Ovary (tissue), 9 donors: ENCODE measurements around the gene SERPINB7. TPM values are rescaled to one million over a fixed set of nuclear protein-coding genes. Genes with fewer than 3 reads are reported as not detected.

Experiments
- DNase-seq, 5 donors: peaks; one replicate each; pipeline ENCODE4 v3.0.0-alpha.2; 2019 to 2020
- H3K27ac ChIP-seq, 2 donors: fragments of 200-600 bp; one replicate each; pipeline versions ENCODE4 v1.5.1 to v1.8.0; 2019 to 2022
- H3K27me3 ChIP-seq: fragments of 200-600 bp; one replicate; pipeline ENCODE4 v1.8.0; 2022
- H3K36me3 ChIP-seq: fragments of 200-600 bp; sonication (generic); one replicate; pipeline ENCODE4 v1.5.1; 2019
- H3K4me1 ChIP-seq: one replicate; pipeline ENCODE4 v1.8.1; 2013; ENCODE audit warnings: mild to moderate bottlenecking, moderate library complexity; ENCODE audit not compliant: insufficient read depth
- H3K4me3 ChIP-seq: fragments of 200-600 bp; sonication (generic); one replicate; pipeline ENCODE4 v1.5.1; 2017
- H3K9me3 ChIP-seq, 2 donors: fragments of 200-600 bp in 1 of 2; sonication (generic) in 1 of 2; one replicate each; pipeline versions ENCODE4 v1.5.1 to v1.8.1; 2013 to 2019; ENCODE audit warnings: mild to moderate bottlenecking in 1 of 2, moderate library complexity in 1 of 2
- EP300 ChIP-seq: sonication (generic); formaldehyde crosslinking; IDR thresholded peaks from one replicate; pipeline ENCODE4 v1.6.1; 2017; ENCODE audit warnings: antibody characterized with exemption
- POLR2A ChIP-seq: fragments of 450-650 bp; IDR thresholded peaks from one replicate; pipeline ENCODE4 v1.6.1; 2017; ENCODE audit warnings: antibody characterized with exemption, mild to moderate bottlenecking, moderate library complexity
- whole genome bisulfite sequencing, 3 donors: extraction: QIAGEN DNeasy Blood & Tissue Kit in 1 of 3; methylation state at CpG; one replicate each; pipeline versions ENCODE4 v1.1.5 to v1.1.7; 2013 to 2017; 5-methylcytosine and 5-hydroxymethylcytosine counted together
- intact Hi-C, 4 donors: fragments of 100-400 bp; cut with DNase I; formaldehyde crosslinking; loops; one replicate each; pipeline versions ENCODE4 v1.11.0 to v1.15.1; 2022 to 2023
- polyA plus RNA-seq, 2 donors: library from polyadenylated mRNA; stranded (reverse); fragments of 200-250 nt in 1 of 2; fragments of 350-450 nt in 1 of 2; fragmentation: Illumina TruSeq in 1 of 2; extraction: RNeasy Lipid Tissue Mini Kit (QIAGEN cat#74804) in 1 of 2; gene quantifications; one replicate each; pipeline ENCODE4 v1.2.3, GENCODE V29; 2013 to 2014
- total RNA-seq, 7 donors: library from RNA; depleted of rRNA in 2 of 7; stranded (reverse); fragments of >200 nt in 2 of 7; fragmentation: NEBNext Ultra II Directional in 3 of 7; extraction: Animal tissue kit (Norgen Biotek cat#: 25700) in 3 of 7; gene quantifications; one replicate each; pipeline versions ENCODE4 v1.1.0 to v1.2.4, GENCODE V29; 2016 to 2023
- TF ChIP-seq, protein P1 (sequence below), 3 donors: fragments of 450-650 bp in 2 of 3; fragments of 200-600 bp in 1 of 3; IDR thresholded peaks; one replicate each; pipeline versions ENCODE4 v1.5.1 to v1.8.0; 2016 to 2022; ENCODE audit warnings: antibody characterized with exemption in 3 of 3, mild to moderate bottlenecking in 1 of 3
- donor health status: DM: no; HTN: no; CAD: no; lungs with moderate emphysema.
- donor health status: DM: no; HTN: no; CAD: no.
- donor health status: Bipolar disorder and iron deficiency.
- donor health status: DM: yes; HTN: yes; CAD: no.
- donor health status: DM: no; HTN: no; CAD: no.
- donor health status: DM: yes; HTN: yes; CAD: no.

SERPINB7 gene
- total and polyA plus RNA-seq, 9 donors: 0.06 to 0.23 (median 0.10) TPM; not detected in 5

DNA sequence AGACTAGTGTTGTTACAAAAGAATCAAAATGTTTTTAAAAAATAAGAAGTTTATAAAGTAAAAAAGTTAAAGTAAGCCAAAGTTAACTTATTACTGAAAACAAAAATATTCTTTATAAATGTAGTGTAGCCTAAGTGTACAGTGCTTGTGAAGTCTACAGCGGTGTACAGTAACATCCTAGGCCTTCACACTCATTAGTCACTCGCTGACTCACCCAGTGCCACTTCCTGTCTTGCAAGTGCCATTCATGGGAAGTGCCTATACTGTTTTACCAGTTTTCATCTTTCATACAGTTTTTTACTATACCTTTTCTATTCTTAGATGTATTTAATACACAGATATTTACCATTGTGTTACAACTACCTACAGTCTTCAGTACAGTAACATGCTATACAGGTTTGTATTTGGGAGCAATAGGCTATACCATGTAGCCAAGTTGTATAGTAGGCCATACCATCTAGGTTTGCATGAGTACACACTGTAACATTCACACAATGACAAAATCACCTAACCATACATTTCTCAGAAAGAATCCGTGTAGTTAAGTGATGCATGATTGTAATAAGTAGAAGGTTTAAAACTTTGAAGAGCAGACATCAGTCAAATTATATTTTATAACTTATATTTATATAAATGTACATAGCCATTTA, 13.4 kb downstream of the SERPINB7 start:
- WGBS, 3 donors: 86 to 90% (median 88%) methylated on average over 3 of the region's 3 CpGs

DNA sequence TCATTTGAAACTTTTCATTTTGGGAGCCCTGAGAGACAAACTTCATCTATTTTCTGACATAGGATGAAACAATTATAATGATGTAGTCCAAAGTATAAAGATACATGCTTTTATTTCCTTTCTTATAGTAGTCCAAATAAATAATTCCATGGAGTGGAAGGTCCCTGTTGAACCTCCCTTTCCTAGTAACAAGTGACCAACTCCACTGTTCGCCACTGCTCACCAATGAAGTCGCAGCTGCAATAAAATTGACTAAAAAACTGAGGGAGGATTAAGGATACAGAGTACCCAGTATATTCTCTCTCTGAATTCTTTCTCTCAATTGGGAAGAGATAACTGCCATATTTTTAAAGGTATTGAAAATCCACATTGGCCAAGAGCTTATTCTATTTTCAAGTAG, 14.1 kb downstream of the SERPINB7 start:
- TF ChIP-seq EP300 (no peak), POLR2A (no peak)
- TF ChIP-seq, protein P1, sequence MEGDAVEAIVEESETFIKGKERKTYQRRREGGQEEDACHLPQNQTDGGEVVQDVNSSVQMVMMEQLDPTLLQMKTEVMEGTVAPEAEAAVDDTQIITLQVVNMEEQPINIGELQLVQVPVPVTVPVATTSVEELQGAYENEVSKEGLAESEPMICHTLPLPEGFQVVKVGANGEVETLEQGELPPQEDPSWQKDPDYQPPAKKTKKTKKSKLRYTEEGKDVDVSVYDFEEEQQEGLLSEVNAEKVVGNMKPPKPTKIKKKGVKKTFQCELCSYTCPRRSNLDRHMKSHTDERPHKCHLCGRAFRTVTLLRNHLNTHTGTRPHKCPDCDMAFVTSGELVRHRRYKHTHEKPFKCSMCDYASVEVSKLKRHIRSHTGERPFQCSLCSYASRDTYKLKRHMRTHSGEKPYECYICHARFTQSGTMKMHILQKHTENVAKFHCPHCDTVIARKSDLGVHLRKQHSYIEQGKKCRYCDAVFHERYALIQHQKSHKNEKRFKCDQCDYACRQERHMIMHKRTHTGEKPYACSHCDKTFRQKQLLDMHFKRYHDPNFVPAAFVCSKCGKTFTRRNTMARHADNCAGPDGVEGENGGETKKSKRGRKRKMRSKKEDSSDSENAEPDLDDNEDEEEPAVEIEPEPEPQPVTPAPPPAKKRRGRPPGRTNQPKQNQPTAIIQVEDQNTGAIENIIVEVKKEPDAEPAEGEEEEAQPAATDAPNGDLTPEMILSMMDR (IDR thresholded peaks at IDR 0.05): no peak
- Histone ChIP-seq H3K27me3 (no peaks in the 10 kb centered on the region), H3K9me3 (no peaks in the 10 kb centered on the region), H3K27ac (no peak overlapping the region), H3K36me3 (no peaks in the 10 kb centered on the region), H3K4me1 (no peaks in the 10 kb centered on the region), H3K4me3 (no peak overlapping the region)
- WGBS, 3 donors: 89 to 99% (median 96%) methylated on average over 2 of the region's 2 CpGs
- DNase-seq: no peak
- intact Hi-C loops: no loop called here

More for the DNA sequence above, 13.4 kb downstream of the SERPINB7 start:
- H3K36me3 ChIP-seq: no peaks in the 10 kb centered on the region
- TF ChIP-seq EP300: no peak
- no peak for TF ChIP-seq POLR2A
- TF ChIP-seq, protein P1 (IDR thresholded peaks at IDR 0.05): no peak
- H3K27ac ChIP-seq: no peak overlapping the region
- no peak for DNase-seq
- H3K4me1 ChIP-seq: no peaks in the 10 kb centered on the region
- no peaks in the 10 kb centered on the region for H3K27me3 ChIP-seq
- no peaks in the 10 kb centered on the region for H3K9me3 ChIP-seq
- H3K4me3 ChIP-seq: no peak overlapping the region
- intact Hi-C loops: no loop called here

GRCh38 chr18:63795606-63796005, 20.4 kb downstream of the SERPINB7 start:
- Histone ChIP-seq H3K9me3 (no peaks in the 10 kb centered on the region), H3K36me3 (no peaks in the 10 kb centered on the region), H3K4me3 (no peak overlapping the region), H3K27ac (no peak overlapping the region), H3K4me1 (no peaks in the 10 kb centered on the region), H3K27me3 (no peaks in the 10 kb centered on the region)
- 87 to 92% (median 88%) methylated on average over 4 of the region's 4 CpGs for WGBS, 3 donors
- intact Hi-C loops: no loop called here
- no peak for DNase-seq
- TF ChIP-seq, protein P1 (IDR thresholded peaks at IDR 0.05): no peak
- TF ChIP-seq EP300: no peak
- TF ChIP-seq POLR2A: no peak

DNA sequence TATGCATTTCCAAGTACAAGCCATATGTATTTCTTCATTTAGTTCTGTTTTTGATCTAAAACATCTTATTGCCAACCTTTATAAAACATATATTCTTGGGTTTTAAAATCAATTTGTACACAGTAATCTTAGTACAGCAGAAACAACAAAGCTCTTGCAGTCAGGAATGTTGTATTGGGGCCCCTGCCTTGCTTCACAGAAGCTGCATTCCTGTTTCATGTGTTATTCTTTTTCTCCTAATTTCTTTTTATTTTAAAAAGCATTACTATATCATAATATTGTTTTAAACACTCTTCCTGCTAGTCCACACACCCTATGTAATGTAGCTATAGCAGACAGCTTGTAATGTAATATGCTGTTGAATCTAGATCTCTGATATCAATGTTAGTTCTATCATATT, 24.0 kb downstream of the SERPINB7 start:
- H3K36me3 ChIP-seq: no peaks in the 10 kb centered on the region
- no peak overlapping the region for H3K27ac ChIP-seq
- TF ChIP-seq POLR2A (no peak), EP300 (no peak)
- TF ChIP-seq, protein P1 (IDR thresholded peaks at IDR 0.05): no peak
- no peak for DNase-seq
- H3K4me1 ChIP-seq: no peaks in the 10 kb centered on the region
- no peaks in the 10 kb centered on the region for H3K9me3 ChIP-seq
- intact Hi-C loops: no loop called here
- H3K4me3 ChIP-seq: no peak overlapping the region
- H3K27me3 ChIP-seq: no peaks in the 10 kb centered on the region
